ENCODE data around the gene ZSWIM5. TPM values are rescaled to one million over a fixed set of nuclear protein-coding genes. Genes with fewer than 3 reads are reported as not detected.

ZSWIM5 gene
- total RNA-seq, 1 donor = 0.43 TPM

DNA sequence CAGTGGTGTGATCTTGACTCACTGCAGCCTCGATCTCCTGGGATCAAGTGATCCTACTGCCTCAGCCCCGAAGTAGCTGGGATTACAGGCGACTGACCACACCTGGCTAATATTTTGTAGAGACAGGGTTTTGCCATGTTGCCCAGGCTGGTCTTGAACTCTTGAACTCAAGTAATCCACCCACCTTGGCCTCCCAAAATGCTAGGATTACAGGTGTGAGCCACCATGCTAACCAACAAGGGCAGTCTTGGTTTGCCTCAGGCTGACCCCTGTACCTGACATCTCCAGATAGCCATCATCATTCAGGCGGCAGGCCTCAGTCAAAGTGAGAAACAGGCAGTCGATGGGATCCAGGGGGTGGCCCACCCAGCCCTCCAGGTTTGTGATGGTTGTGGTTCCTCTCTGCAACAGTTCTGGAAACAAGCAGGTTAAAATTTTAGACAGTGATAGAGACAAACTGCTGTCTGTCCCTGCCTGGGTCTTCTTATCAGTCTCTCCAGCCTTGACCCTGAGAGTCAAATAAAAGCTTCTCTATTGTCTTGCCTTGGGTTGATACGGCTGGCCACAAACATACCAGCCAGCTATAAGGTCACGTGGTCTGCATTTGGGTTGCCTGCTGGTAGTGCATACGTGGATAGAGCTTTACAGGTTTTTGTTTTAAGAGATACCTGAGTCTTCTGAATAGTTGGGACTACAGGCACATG, 167.6 kb downstream of the ZSWIM5 start:
- no peak overlapping the region for H3K4me3 ChIP-seq (ENCODE audit: low read depth, low read length)
- TF ChIP-seq, protein P1, sequence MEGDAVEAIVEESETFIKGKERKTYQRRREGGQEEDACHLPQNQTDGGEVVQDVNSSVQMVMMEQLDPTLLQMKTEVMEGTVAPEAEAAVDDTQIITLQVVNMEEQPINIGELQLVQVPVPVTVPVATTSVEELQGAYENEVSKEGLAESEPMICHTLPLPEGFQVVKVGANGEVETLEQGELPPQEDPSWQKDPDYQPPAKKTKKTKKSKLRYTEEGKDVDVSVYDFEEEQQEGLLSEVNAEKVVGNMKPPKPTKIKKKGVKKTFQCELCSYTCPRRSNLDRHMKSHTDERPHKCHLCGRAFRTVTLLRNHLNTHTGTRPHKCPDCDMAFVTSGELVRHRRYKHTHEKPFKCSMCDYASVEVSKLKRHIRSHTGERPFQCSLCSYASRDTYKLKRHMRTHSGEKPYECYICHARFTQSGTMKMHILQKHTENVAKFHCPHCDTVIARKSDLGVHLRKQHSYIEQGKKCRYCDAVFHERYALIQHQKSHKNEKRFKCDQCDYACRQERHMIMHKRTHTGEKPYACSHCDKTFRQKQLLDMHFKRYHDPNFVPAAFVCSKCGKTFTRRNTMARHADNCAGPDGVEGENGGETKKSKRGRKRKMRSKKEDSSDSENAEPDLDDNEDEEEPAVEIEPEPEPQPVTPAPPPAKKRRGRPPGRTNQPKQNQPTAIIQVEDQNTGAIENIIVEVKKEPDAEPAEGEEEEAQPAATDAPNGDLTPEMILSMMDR (IDR thresholded peaks at IDR 0.05; ENCODE audit: insufficient read depth, low read depth, low read length) = no peak
- DNase-seq (ENCODE audit: low read depth) = no peak

DNA sequence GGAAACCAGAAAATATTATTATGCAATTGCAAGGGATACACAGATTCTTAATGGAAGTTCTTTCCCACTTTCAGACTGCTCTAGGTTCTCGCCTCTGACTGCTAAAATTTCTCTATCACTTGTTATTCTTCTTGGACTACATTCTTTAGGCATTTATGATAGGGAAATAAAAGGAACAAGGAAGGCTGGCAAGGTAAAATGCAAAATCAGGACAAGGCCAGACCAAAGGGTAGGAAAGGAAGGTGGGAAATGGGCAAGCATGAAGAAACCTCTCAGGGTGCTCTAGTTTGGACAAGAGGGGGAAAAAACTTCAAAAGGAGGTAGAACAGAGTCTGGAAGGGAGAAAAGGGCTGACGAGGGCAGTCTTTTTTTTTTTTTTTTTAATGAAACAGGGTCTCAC, 168.2 kb downstream of the ZSWIM5 start:
- TF ChIP-seq, protein P1 (IDR thresholded peaks at IDR 0.05; ENCODE audit: insufficient read depth, low read depth, low read length) = no peak
- DNase-seq (ENCODE audit: low read depth) = no peak
- no peak overlapping the region for H3K4me3 ChIP-seq (ENCODE audit: low read depth, low read length)

DNA sequence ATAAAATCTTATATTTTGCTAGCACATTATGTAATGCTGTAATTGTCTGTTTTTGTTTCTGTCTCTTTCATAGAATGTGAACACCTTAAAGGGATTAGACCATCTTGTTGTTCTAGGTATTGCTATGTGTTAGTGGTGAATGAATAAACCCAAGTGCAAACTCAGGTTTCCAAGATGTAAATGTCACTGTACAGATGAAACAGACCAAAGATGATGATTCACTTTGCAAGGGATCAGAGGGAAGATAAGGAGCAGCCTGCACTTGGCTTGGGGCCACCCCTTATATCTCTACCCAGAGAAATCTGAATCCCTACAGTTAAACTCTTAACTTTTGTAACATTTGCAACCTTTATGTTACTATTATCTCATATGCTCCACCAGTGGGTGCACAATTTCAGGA, 168.9 kb downstream of the ZSWIM5 start:
- TF ChIP-seq, protein P1 (IDR thresholded peaks at IDR 0.05; ENCODE audit: insufficient read depth, low read depth, low read length) = no peak
- H3K4me3 ChIP-seq (ENCODE audit: low read depth, low read length) = no peak overlapping the region
- DNase-seq (ENCODE audit: low read depth) = peak; percentile 56

DNA sequence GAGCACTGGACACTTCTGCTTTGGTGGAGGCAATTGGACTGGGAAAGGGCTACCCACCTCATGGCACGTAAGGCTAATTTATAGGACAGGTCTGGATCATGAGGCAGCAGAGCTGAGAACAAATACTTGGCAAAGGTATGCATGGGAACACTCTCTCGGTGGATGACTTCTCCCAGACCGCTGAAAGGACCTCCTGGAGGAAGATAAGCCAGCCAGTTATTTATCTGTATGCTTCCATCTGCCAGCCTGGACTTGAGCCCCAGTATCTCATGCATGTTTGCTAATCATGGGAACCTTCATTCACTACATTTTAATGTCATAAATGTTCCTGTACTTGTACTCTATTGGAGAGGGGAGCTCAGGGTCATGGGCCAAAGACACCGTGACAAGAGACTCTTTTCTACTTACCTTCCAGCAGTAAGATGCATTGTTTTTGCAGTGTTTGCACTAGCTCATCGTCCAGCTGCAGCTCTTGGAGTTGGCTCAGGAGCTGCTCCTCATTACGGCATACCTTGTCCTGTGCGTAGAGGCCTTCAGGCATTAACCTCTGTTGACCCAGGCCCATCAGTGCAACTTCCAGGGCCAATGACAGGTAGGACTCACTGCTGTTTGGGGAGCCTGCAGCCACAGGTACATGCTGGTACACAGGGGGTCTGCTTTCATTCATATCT, 170.6 kb downstream of the ZSWIM5 start:
- no peak for DNase-seq (ENCODE audit: low read depth)
- TF ChIP-seq, protein P1 (IDR thresholded peaks at IDR 0.05; ENCODE audit: insufficient read depth, low read depth, low read length) = no peak
- H3K4me3 ChIP-seq (ENCODE audit: low read depth, low read length) = no peak overlapping the region

DNA sequence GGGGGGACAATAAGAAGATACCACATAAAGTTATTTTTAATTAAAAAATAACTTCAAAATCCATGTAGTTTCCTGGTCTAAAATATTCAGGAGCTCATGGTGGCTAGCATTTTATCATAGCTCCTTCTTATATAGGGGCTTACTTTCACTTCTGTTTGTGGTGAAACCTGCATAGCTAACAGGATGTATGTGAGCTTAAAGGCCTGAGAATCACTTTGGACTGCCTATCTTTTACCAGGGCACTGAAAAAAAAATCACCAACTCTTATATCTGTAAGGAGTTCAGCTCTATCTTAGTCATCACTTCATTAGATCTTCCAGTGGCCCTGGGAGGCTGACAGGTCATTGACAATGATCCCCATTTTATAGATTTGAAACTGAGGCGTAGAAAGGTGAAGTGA, 173.0 kb downstream of the ZSWIM5 start:
- TF ChIP-seq, protein P1 (IDR thresholded peaks at IDR 0.05; ENCODE audit: insufficient read depth, low read depth, low read length) = no peak
- no peak overlapping the region for H3K4me3 ChIP-seq (ENCODE audit: low read depth, low read length)
- no peak for DNase-seq (ENCODE audit: low read depth)

DNA sequence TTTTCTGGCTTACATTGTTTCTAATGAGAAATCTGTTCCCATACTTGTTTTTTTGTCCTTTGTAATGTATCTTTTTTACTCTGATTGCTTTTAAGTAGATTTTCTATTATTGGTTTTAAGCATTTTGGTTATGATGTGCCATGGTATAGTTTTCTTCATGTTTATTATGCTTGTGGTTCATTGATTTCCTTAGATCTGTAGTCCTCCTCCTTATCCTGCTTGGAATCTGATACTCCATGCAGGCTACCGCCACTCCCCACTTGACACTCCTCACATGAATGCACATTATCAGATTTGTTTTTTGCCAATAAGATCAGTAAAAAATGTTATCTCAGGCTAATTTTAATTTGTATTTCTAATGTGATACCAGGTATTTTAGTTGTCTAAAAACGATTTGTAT, 173.6 kb downstream of the ZSWIM5 start:
- no peak overlapping the region for H3K4me3 ChIP-seq (ENCODE audit: low read depth, low read length)
- TF ChIP-seq, protein P1 (IDR thresholded peaks at IDR 0.05; ENCODE audit: insufficient read depth, low read depth, low read length) = no peak
- DNase-seq (ENCODE audit: low read depth) = no peak

All from fibroblast of villous mesenchyme (primary cell).